GM18873 (cell line): ENCODE data around the gene RPF1.
A peak's percentile ranks its signal among the peaks of the same experiment; 100 is the strongest.
"Not testable (repeated sequence)": the region's sequence is repeated elsewhere in the genome, so short reads cannot be mapped to it uniquely, and the experiment has no call there.

Experiments
- ATAC-seq: cut with Tn5 transposase; IDR thresholded peaks from one replicate; pipeline ENCODE4 v1.9.1; 2021; ENCODE audit warnings: mild to moderate bottlenecking, moderate library complexity, moderate number of reproducible peaks; ENCODE audit not compliant: unreplicated experiment, low FRiP score

RPF1 gene

DNA sequence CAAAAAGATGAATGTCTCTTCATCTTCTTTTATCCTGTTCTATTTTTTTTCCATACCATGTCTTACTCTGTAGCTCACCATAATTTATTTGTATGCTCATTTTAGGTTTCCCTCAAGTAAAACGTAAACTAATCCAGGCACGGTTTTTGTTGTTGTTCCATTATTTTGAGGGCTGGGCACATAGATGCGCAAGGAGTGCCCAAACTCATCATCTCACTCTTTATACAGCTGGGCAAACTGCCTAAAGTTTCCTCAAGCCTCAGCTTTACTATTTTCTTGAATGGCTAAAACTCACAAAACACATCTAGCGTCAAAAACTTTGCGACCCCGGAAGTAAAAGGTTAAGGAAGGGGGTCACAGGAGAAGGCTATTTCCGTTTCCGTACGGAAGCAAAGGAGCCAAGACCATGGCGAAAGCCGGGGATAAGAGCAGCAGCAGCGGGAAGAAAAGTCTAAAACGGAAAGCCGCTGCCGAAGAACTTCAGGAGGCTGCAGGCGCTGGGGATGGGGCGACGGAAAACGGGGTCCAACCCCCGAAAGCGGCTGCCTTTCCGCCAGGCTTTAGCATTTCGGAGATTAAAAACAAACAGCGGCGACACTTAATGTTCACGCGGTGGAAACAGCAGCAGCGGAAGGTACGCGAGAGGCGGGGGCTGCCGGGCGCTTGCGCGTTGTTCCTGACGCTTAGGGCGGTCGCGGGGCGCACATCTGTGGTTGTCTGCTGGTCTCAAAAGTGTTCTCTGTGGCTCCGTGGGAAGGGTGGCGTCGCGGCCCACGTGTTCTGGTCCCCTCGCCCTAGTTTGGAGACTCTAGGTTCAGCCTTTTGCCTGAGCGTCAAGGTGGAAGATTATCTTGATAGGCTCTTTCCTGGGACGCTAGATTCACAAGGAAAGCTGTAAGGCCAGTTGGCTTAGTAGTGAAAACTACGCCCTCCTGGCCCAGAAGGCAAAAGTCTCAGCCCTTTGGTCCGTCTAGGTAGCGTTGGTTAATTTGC is at the start of gene RPF1:
TSS of gene RPF1 (plus strand) at position 391 of the 993 bp plus-strand sequence. CDS start at position 407, 16 bp downstream.
- peak; percentile 84 for ATAC-seq

- ATAC-seq, result no peak
Measured at GRCh38 chr1:84430546-84430945, 48.5 kb upstream of the RPF1 start.

- peak; percentile 63 for ATAC-seq
Measured at GRCh38 chr1:84433258-84434080, 45.6 kb upstream of the RPF1 start.

- peak; percentile 16 for ATAC-seq
Measured at GRCh38 chr1:84434081-84434769, 44.8 kb upstream of the RPF1 start.

- ATAC-seq, result no peak
Measured at GRCh38 chr1:84434801-84435549, 44.1 kb upstream of the RPF1 start.

GRCh38 chr1:84436876-84437655 is 42.0 kb upstream of the RPF1 start:
- ATAC-seq, result no peak

- ATAC-seq, result peak; percentile 98
Measured at GRCh38 chr1:84442256-84442655, 36.8 kb upstream of the RPF1 start.

GRCh38 chr1:84442747-84443646 is 36.1 kb upstream of the RPF1 start:
- ATAC-seq, result not testable (repeated sequence)

DNA sequence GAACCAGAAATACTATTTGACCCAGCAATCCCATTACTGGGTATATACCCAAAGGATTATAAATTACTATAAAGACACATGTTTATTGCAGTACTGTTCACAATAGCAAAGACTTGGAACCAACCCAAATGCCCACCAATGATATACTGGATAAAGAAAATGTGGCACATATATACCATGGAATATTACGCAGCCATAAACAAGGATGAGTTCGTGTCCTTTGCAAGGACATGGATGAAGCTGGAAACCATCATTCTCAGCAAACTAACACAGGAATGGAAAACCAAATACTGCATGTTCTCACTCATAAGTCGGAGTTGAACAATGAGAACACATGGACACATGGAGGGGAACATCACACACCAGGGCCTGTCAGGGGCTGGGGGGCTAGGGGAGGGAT is 30.4 kb upstream of the RPF1 start:
- not testable (repeated sequence) for ATAC-seq

GRCh38 chr1:84450910-84451309 is 28.2 kb upstream of the RPF1 start:
- no peak for ATAC-seq

DNA sequence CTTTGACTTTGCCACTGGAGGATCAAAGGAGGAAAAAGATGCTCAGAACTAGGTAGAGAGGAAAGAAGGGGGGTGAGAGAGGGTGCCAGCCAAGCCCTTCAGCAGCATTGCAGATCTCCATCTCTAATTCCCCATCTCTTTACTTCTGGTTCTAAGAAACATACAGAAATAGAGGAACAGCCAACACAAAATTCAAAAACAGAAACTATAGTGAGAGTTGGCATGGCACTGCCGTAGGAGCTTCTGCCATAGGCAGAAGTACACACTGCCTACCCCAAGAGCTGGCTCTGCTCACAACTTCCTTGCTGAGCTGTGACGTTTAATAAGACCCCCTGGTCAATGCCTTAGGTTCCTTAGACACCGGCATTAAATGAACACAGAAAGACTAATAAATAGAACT is 26.6 kb upstream of the RPF1 start:
- no peak for ATAC-seq

- ATAC-seq, result no peak
Measured at GRCh38 chr1:84462118-84462517, 16.9 kb upstream of the RPF1 start.

- no peak for ATAC-seq
Measured at GRCh38 chr1:84467298-84467697, 11.8 kb upstream of the RPF1 start.

DNA sequence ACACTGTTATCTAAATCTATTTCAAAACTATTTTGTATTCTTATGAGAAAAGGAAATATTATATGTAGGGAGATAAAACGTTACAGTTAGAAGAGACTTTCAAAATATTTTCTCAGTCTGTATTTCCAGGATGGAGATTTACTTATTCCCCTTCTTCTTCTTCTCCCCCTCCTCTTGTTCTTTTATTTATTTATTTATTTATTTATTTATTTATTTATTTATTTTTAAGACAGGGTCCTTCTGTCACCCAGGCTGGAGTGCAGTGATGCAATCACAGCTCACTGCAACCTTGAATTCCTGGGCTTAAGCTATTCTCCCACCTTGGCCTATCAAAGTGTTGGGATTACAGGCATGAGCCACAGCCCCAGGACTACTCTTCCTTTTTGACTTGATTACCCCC is 2.8 kb upstream of the RPF1 start:
- no peak for ATAC-seq

GRCh38 chr1:84479998-84480397 is 932 bp downstream of the RPF1 start:
- ATAC-seq, result no peak

- no peak for ATAC-seq
Measured at GRCh38 chr1:84480650-84481049, 1.6 kb downstream of the RPF1 start.

- no peak for ATAC-seq
Measured at GRCh38 chr1:84481317-84481716, 2.3 kb downstream of the RPF1 start.

DNA sequence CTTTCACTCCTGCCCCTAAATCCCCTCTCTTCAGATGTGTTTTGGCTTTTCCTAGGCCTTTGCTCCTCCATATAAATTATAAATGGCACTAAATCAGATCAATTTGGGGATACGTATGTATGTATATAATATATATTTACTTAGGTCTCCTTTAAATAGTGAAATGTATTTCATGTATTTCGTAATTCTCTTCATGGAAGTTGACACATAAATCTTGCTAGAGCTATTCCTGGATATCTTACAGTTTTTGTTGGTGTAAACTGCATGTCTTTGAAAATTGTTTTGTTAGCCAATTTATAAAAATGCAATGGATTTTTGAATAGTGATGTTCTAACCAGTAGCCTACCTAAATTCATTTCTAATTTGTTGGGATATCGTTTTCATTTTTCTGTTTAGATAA is 9.0 kb downstream of the RPF1 start:
- no peak for ATAC-seq
